ENCODE data around the gene ROR2.

The ROR2 gene

GRCh38 chr9:91603932-91604331, 346.1 kb downstream of the ROR2 start:
- ATAC-seq (replicated peaks; ENCODE audit: extremely low read depth, poor library complexity, severe bottlenecking): no peak
- Mint-ChIP-seq H3K9me3 (no peaks in the 10 kb centered on the region), H3K4me1 (no peaks in the 10 kb centered on the region), H3K27me3 (peaks cover 80% of the 10 kb centered on the region), H3K4me3 (no peak overlapping the region), H3K27ac (ENCODE audit: low read depth) (no peak overlapping the region), H3K36me3 (ENCODE audit: insufficient read depth) (no peaks in the 10 kb centered on the region)
- no peak for DNase-seq (ENCODE audit: low spot score in 2 of 2)

DNA sequence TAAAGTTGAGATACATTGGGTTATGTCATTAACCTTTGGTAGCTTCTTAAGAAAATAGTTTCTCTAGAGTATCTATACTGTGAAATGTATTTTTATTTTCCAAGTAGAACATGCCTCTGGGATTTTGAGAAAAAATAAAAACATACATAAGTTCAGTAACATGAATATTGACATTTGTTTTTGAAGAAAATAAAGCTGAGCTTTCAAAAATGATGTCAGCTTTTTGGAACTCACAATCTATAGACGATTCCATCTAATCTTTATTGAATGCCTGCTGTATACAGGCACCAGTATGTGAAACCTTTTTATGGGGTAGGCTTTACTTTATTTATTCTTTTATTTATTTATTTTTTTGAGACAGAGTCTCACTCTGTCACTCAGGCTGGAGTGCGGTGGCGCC, 350.5 kb downstream of the ROR2 start:
- H3K9me3 Mint-ChIP-seq: no peaks in the 10 kb centered on the region

DNA sequence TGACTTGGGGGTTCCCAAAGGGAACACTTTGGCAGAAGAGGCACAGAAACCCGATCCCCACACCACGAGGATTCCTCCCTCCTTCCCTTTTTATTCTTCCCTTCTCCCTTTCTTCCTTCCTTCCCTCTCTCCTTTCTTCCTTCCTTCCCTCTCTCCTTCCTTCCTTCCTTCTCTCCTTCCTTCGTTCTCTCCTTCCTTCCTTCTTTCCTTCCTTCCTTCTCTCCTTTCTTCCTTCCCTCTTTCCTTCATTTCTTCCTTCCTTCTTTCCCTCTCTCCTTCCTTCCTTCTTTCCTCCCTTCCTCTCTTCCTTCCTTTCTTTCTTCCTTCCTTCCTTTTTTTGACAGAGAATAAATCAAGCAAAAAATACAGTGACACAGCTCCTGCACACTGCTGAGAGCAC, 358.4 kb downstream of the ROR2 start:
- Mint-ChIP-seq H3K27ac (ENCODE audit: low read depth) (no peak overlapping the region), H3K27me3 (peaks cover 20% of the 10 kb centered on the region), H3K4me3 (no peak overlapping the region), H3K4me1 (no peaks in the 10 kb centered on the region), H3K36me3 (ENCODE audit: insufficient read depth) (no peaks in the 10 kb centered on the region), H3K9me3 (no peaks in the 10 kb centered on the region)
- DNase-seq (ENCODE audit: low spot score in 2 of 2) (no peak), ATAC-seq (replicated peaks; ENCODE audit: extremely low read depth, poor library complexity, severe bottlenecking) (no peak)

More for the DNA sequence above, 350.5 kb downstream of the ROR2 start:
- DNase-seq (ENCODE audit: low spot score in 2 of 2): no peak
- Mint-ChIP-seq H3K36me3 (ENCODE audit: insufficient read depth) (no peaks in the 10 kb centered on the region), H3K27ac (ENCODE audit: low read depth) (no peak overlapping the region), H3K4me3 (no peak overlapping the region), H3K27me3 (peaks cover 72% of the 10 kb centered on the region), H3K4me1 (no peaks in the 10 kb centered on the region)
- ATAC-seq (replicated peaks; ENCODE audit: extremely low read depth, poor library complexity, severe bottlenecking): no peak

- Mint-ChIP-seq H3K27me3 (no peaks in the 10 kb centered on the region), H3K9me3 (no peaks in the 10 kb centered on the region), H3K4me3 (no peak overlapping the region), H3K27ac (ENCODE audit: low read depth) (no peak overlapping the region), H3K4me1 (no peaks in the 10 kb centered on the region), H3K36me3 (ENCODE audit: insufficient read depth) (no peaks in the 10 kb centered on the region)
- ATAC-seq (replicated peaks; ENCODE audit: extremely low read depth, poor library complexity, severe bottlenecking) (no peak), DNase-seq (ENCODE audit: low spot score in 2 of 2) (no peak)
These were observed 360.9 kb downstream of the ROR2 start for GRCh38 chr9:91589101-91589553.

GRCh38 chr9:91586282-91586681, 363.7 kb downstream of the ROR2 start:
- ATAC-seq (replicated peaks; ENCODE audit: extremely low read depth, poor library complexity, severe bottlenecking): no peak

DNA sequence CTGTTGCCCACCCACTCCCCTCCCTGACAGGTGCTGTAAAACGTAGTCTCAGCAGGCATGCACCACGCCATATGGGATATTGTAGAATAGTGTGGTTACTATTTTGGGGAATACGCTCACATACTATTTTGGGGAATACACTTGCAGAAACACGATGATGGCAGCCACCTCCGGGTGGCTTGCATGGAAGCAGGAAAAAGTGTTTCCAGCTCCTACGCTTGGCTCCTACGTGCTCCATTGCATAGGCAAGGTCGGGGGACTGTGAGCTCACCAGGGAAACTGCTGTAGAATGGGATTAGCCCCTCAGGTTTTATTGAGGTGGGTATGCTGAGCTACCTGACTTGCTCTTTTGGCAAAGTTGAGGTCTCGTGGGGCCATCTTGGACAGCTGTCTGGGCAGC, 366.1 kb downstream of the ROR2 start:
- ATAC-seq (replicated peaks; ENCODE audit: extremely low read depth, poor library complexity, severe bottlenecking) (no peak), DNase-seq (ENCODE audit: low spot score in 2 of 2) (no peak)
- Mint-ChIP-seq H3K4me1 (peaks cover 17% of the 10 kb centered on the region), H3K36me3 (ENCODE audit: insufficient read depth) (no peaks in the 10 kb centered on the region), H3K27ac (ENCODE audit: low read depth) (no peak overlapping the region), H3K9me3 (no peaks in the 10 kb centered on the region), H3K27me3 (no peaks in the 10 kb centered on the region), H3K4me3 (no peak overlapping the region)

More at GRCh38 chr9:91586282-91586681, 363.7 kb downstream of the ROR2 start:
- Mint-ChIP-seq H3K4me3 (no peak overlapping the region), H3K36me3 (ENCODE audit: insufficient read depth) (no peaks in the 10 kb centered on the region), H3K27me3 (no peaks in the 10 kb centered on the region), H3K4me1 (peaks cover 3% of the 10 kb centered on the region), H3K9me3 (no peaks in the 10 kb centered on the region), H3K27ac (ENCODE audit: low read depth) (no peak overlapping the region)
- no peak for DNase-seq (ENCODE audit: low spot score in 2 of 2)

DNA sequence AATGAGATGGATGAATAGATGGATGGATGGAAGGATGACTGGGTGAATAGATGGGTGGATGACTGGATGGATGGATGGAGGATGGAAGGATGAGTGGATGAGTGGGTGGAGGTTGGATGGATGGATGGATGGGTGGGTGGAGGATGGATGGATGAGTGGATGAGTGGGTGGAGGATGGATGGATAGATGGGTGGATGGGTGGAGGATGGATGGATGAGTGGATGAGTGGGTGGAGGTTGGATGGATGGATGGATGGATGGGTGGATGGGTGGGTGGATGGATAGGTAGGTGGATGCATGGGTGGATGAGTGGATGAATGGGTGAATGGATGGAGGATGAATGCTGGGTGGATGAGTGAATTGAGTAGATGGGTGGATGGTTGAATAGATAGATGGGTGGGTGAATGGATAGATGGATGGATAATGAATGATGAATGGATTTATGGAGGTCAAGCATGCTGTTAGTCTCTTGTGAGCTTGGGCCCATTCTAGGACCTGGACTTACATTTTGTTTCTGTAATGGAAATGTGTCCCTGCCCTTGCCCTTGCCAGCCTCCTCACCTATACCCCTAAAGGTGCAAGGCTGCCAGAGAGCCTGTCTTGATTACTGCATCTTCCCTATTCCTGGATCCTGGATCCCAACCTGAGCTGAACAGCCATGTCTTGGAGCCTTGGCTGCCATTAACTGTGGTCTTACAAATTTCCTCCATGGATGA, 366.7 kb downstream of the ROR2 start:
- DNase-seq (ENCODE audit: low spot score in 2 of 2) (no peak), ATAC-seq (replicated peaks; ENCODE audit: extremely low read depth, poor library complexity, severe bottlenecking) (no peak)
- Mint-ChIP-seq H3K9me3 (no peaks in the 10 kb centered on the region), H3K4me3 (no peak overlapping the region), H3K27ac (ENCODE audit: low read depth) (no peak overlapping the region), H3K27me3 (no peaks in the 10 kb centered on the region), H3K36me3 (ENCODE audit: insufficient read depth) (no peaks in the 10 kb centered on the region), H3K4me1 (peaks cover 17% of the 10 kb centered on the region)

DNA sequence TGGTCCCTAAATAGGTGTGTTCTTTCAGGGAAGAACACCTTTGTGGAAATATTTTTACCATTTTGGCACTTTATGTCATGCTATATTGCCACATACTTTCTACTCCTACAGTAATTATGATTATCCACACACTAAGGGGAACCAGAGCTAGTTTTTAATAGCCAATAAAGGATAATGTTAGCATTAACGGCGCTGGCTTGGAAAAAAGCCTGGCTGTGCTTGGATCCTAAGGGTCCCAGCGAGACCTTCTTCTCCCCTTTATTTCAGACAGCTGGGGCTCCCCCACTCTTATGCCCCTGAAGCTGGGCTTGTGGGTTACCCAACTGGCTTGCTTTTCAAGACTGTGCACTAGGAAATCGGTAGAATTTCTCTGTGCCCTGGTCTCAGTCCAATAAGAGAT, 367.8 kb downstream of the ROR2 start:
- H3K36me3 Mint-ChIP-seq (ENCODE audit: insufficient read depth): no peaks in the 10 kb centered on the region
- ATAC-seq (replicated peaks; ENCODE audit: extremely low read depth, poor library complexity, severe bottlenecking) (no peak), DNase-seq (ENCODE audit: low spot score in 2 of 2) (no peak)
- H3K27me3 Mint-ChIP-seq: no peaks in the 10 kb centered on the region
- no peaks in the 10 kb centered on the region for H3K9me3 Mint-ChIP-seq
- no peak overlapping the region for H3K27ac Mint-ChIP-seq (ENCODE audit: low read depth)
- H3K4me1 Mint-ChIP-seq: peaks cover 17% of the 10 kb centered on the region
- no peak overlapping the region for H3K4me3 Mint-ChIP-seq

DNA sequence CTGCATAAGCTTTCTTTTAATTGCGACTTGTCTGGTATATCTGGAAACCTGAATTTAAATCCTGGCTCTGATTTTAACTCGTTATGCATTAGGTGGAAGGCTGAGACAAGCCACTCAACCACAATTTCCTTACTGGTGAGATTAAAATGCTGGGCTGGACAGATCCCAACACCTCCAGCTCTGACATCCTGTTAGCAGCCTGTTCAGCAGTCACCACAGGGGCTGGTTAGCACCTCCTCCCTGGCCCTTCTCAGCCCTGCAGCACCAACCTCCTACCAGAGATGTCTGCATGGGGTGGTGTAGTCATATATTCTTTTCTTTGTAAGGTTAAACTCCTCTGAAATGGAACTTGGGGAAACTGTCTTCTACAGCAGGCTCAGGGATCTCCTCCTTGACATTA, 369.9 kb downstream of the ROR2 start:
- no peak overlapping the region for H3K27ac Mint-ChIP-seq (ENCODE audit: low read depth)
- H3K4me1 Mint-ChIP-seq: peaks cover 17% of the 10 kb centered on the region
- no peaks in the 10 kb centered on the region for H3K27me3 Mint-ChIP-seq
- ATAC-seq (replicated peaks; ENCODE audit: extremely low read depth, poor library complexity, severe bottlenecking) (peak; percentile 71), DNase-seq (ENCODE audit: low spot score in 2 of 2) (no peak)
- no peak overlapping the region for H3K4me3 Mint-ChIP-seq
- H3K36me3 Mint-ChIP-seq (ENCODE audit: insufficient read depth): no peaks in the 10 kb centered on the region
- no peaks in the 10 kb centered on the region for H3K9me3 Mint-ChIP-seq

GRCh38 chr9:91578911-91579310, 371.1 kb downstream of the ROR2 start:
- peaks cover 17% of the 10 kb centered on the region for H3K4me1 Mint-ChIP-seq
- no peaks in the 10 kb centered on the region for H3K27me3 Mint-ChIP-seq
- ATAC-seq (replicated peaks; ENCODE audit: extremely low read depth, poor library complexity, severe bottlenecking) (no peak), DNase-seq (ENCODE audit: low spot score in 2 of 2) (no peak)
- H3K4me3 Mint-ChIP-seq: no peak overlapping the region
- no peaks in the 10 kb centered on the region for H3K9me3 Mint-ChIP-seq
- no peak overlapping the region for H3K27ac Mint-ChIP-seq (ENCODE audit: low read depth)
- no peaks in the 10 kb centered on the region for H3K36me3 Mint-ChIP-seq (ENCODE audit: insufficient read depth)

GRCh38 chr9:91577633-91578061, 372.4 kb downstream of the ROR2 start:
- Mint-ChIP-seq H3K4me1 (peaks cover 17% of the 10 kb centered on the region), H3K4me3 (no peak overlapping the region), H3K27me3 (peaks cover 7% of the 10 kb centered on the region), H3K27ac (ENCODE audit: low read depth) (no peak overlapping the region), H3K9me3 (no peaks in the 10 kb centered on the region), H3K36me3 (ENCODE audit: insufficient read depth) (no peaks in the 10 kb centered on the region)
- ATAC-seq (replicated peaks; ENCODE audit: extremely low read depth, poor library complexity, severe bottlenecking): no peak
- no peak for DNase-seq (ENCODE audit: low spot score in 2 of 2)

GRCh38 chr9:91572811-91573210, 377.2 kb downstream of the ROR2 start:
- DNase-seq (ENCODE audit: low spot score in 2 of 2) (no peak), ATAC-seq (replicated peaks; ENCODE audit: extremely low read depth, poor library complexity, severe bottlenecking) (no peak)
- Mint-ChIP-seq H3K4me1 (no peaks in the 10 kb centered on the region), H3K9me3 (no peaks in the 10 kb centered on the region), H3K36me3 (ENCODE audit: insufficient read depth) (no peaks in the 10 kb centered on the region), H3K4me3 (no peak overlapping the region), H3K27me3 (peaks cover 46% of the 10 kb centered on the region), H3K27ac (ENCODE audit: low read depth) (no peak overlapping the region)

DNA sequence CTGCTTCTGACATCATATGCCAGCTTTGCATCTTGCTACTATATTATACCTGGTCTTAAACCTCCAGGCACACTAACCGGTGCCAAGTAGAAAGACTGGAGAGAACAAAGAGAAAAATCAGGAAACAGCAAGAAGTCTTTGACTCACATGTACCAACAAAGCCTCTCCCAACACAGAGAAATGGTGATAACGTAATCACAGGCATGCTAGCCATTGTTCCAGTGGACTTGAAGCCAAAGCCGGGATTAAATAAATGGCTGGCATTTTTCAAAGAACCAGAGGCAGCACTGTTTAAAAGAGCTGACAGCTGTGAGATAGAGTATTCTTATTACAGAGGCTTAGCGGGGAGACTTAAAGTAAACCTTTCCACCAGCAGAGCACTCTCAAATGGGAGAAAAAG, 378.0 kb downstream of the ROR2 start:
- DNase-seq (ENCODE audit: low spot score in 2 of 2) (no peak), ATAC-seq (replicated peaks; ENCODE audit: extremely low read depth, poor library complexity, severe bottlenecking) (no peak)
- Mint-ChIP-seq H3K9me3 (no peaks in the 10 kb centered on the region), H3K4me3 (no peak overlapping the region), H3K4me1 (no peaks in the 10 kb centered on the region), H3K27me3 (peaks cover 46% of the 10 kb centered on the region), H3K36me3 (ENCODE audit: insufficient read depth) (no peaks in the 10 kb centered on the region), H3K27ac (ENCODE audit: low read depth) (no peak overlapping the region)

Measured in central memory CD8-positive, alpha-beta T cell (primary cell).